ENCODE results near the gene SRRM5.

The SRRM5 gene

GRCh38 chr19:43581467-43581866 lies 30.4 kb upstream of the SRRM5 start:
- no peak for TF ChIP-seq CTCF (conservative IDR thresholded peaks at IDR 0.05)
- H3K27ac ChIP-seq: no peak overlapping the region

GRCh38 chr19:43582495-43582894 lies 29.4 kb upstream of the SRRM5 start:
- TF ChIP-seq CTCF (conservative IDR thresholded peaks at IDR 0.05): no peak
- H3K27ac ChIP-seq: no peak overlapping the region

GRCh38 chr19:43584484-43584883 lies 27.4 kb upstream of the SRRM5 start:
- TF ChIP-seq CTCF (conservative IDR thresholded peaks at IDR 0.05): no peak
- H3K27ac ChIP-seq: no peak overlapping the region

- H3K27ac ChIP-seq: peak overlapping the region; percentile 58
- TF ChIP-seq CTCF (conservative IDR thresholded peaks at IDR 0.05): no peak
These were observed 25.5 kb upstream of the SRRM5 start for GRCh38 chr19:43586346-43586745.

- H3K27ac ChIP-seq: peak overlapping the region; percentile 58
These were observed 24.9 kb upstream of the SRRM5 start for GRCh38 chr19:43587029-43587428.

GRCh38 chr19:43589277-43589676 lies 22.6 kb upstream of the SRRM5 start:
- no peak for TF ChIP-seq CTCF (conservative IDR thresholded peaks at IDR 0.05)
- no peak overlapping the region for H3K27ac ChIP-seq

GRCh38 chr19:43589678-43590077 lies 22.2 kb upstream of the SRRM5 start:
- no peak overlapping the region for H3K27ac ChIP-seq
- TF ChIP-seq CTCF (conservative IDR thresholded peaks at IDR 0.05): no peak

GRCh38 chr19:43591904-43592772 lies 19.8 kb upstream of the SRRM5 start:
- no peak for TF ChIP-seq CTCF (conservative IDR thresholded peaks at IDR 0.05)
- H3K27ac ChIP-seq: no peak overlapping the region

Data from VCaP (cell line).